ENCODE results near the gene TBRG4.

DNA sequence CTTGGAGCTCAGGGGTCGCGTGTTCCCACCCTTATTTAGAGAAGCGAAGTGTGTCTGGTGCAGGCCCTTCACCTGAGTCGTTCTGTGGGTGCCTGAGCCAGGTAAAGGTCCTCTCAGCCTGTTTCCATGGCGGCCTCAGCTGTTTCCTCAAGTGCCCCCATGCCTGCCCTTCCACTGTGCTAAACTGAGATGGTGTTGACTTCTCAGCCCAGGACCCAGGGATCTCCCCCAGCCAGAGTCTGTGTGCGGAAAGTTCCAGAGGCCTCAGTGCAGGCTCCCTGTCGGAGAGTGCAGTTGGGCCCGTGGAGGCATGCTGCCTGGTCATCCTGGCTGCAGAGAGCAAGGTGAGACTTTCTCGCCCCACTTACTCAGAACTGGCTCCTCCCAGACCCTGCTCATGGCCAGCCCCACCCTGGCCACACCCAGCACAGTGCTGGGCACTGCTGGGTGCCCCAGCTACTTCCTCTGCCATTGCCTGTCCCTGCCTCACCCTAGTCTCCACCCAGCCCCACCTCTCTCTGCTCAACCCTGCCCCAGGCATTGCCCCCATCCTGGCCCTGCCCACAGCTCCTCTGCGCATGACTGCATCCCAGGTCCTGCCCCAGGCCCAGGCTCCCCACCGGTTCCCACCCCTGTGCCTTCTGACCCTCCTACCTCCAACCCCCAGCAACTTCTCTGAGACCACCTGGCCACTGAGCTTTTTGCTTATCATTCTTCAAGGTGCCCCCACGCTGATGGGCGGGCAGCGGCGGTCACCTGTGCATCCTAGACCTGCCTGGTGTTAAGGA is 43.1 kb downstream of the TBRG4 start:
- TF ChIP-seq EZH2phosphoT487 (IDR thresholded peaks at IDR 0.05; ENCODE audit: low read depth, severe bottlenecking, unreplicated experiment) = no peak
- TF ChIP-seq, protein P1, sequence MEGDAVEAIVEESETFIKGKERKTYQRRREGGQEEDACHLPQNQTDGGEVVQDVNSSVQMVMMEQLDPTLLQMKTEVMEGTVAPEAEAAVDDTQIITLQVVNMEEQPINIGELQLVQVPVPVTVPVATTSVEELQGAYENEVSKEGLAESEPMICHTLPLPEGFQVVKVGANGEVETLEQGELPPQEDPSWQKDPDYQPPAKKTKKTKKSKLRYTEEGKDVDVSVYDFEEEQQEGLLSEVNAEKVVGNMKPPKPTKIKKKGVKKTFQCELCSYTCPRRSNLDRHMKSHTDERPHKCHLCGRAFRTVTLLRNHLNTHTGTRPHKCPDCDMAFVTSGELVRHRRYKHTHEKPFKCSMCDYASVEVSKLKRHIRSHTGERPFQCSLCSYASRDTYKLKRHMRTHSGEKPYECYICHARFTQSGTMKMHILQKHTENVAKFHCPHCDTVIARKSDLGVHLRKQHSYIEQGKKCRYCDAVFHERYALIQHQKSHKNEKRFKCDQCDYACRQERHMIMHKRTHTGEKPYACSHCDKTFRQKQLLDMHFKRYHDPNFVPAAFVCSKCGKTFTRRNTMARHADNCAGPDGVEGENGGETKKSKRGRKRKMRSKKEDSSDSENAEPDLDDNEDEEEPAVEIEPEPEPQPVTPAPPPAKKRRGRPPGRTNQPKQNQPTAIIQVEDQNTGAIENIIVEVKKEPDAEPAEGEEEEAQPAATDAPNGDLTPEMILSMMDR (IDR thresholded peaks at IDR 0.05; ENCODE audit: poor library complexity) = no peak

Measured in hepatocyte (in vitro differentiated cells).